ENCODE data around the gene GPR65.

DNA sequence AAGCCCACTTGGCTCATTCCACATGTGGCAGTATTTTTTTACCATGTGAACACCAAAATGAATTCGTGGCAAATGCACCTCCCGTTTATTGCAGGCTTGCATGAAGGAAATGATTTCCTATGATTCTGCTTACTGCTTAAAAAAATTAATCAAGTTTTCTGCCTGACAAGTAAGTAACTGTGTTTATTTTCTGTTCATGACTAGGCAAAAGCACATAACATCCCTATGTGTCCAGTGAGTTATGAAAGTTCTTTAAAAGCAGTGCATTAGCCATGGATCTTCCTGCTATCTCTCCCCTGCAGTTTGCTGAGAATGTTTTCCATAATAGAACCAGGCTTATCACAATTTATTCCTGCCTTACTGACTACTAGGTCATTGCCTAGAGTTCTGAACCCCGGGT is 20.4 kb downstream of the GPR65 start:
- TF ChIP-seq SNIP1 (IDR thresholded peaks at IDR 0.05; ENCODE audit: low read depth) (no peak), POLR2A (conservative IDR thresholded peaks at IDR 0.05) (no peak), ZNF124 (CRISPR knock-in tag; IDR thresholded peaks at IDR 0.05) (no peak), RNF2 (IDR thresholded peaks at IDR 0.05) (no peak), KAT8 (IDR thresholded peaks at IDR 0.05; ENCODE audit: low read depth) (no peak), TCFL5 (CRISPR knock-in tag; conservative IDR thresholded peaks at IDR 0.05) (no peak), ADNP (tag; IDR thresholded peaks at IDR 0.05) (no peak), ERF (CRISPR knock-in tag; IDR thresholded peaks at IDR 0.05) (no peak)

Measured in K562 (cell line).